IPS DF 19.7 (cell line): ENCODE results near the gene NUTM2D.
"Not testable (repeated sequence)": the region's sequence is repeated elsewhere in the genome, so short reads cannot be mapped to it uniquely, and the experiment has no call there.

Experiments used
- DNase-seq: peaks from one replicate; pipeline ENCODE4 v3.0.0-alpha.2; 2013; ENCODE audit warnings: low read depth, low spot score

The NUTM2D gene

GRCh38 chr10:87379115-87379514, 21.6 kb downstream of the NUTM2D start:
- DNase-seq = not testable (repeated sequence)

GRCh38 chr10:87383149-87383857, 25.8 kb downstream of the NUTM2D start:
- DNase-seq = not testable (repeated sequence)

- DNase-seq = not testable (repeated sequence)
Observed at GRCh38 chr10:87384283-87384682, 26.7 kb downstream of the NUTM2D start.

GRCh38 chr10:87385762-87386360, 28.3 kb downstream of the NUTM2D start:
- DNase-seq = not testable (repeated sequence)

GRCh38 chr10:87391360-87391759, 33.8 kb downstream of the NUTM2D start:
- not testable (repeated sequence) for DNase-seq

GRCh38 chr10:87396206-87396605, 38.7 kb downstream of the NUTM2D start:
- not testable (repeated sequence) for DNase-seq

GRCh38 chr10:87398436-87398835, 40.9 kb downstream of the NUTM2D start:
- not testable (repeated sequence) for DNase-seq

- not testable (repeated sequence) for DNase-seq
Observed at GRCh38 chr10:87407516-87408467, 50.2 kb downstream of the NUTM2D start.

- not testable (repeated sequence) for DNase-seq
Observed at GRCh38 chr10:87413921-87414320, 56.4 kb downstream of the NUTM2D start.
